OCI-LY1 (cell line): ENCODE data around the gene HSPD1.

Source experiments
- H2AFZ ChIP-seq: fragments of 200-600 bp; sonication (generic), shearing (Covaris generic); 2 replicates; pipeline ENCODE4 v1.6.0; 2014; ENCODE audit warnings: antibody characterized with exemption, mild to moderate bottlenecking, low read length
- H3F3A ChIP-seq: fragments of 200-600 bp; sonication (generic), shearing (Covaris generic); 2 replicates; pipeline ENCODE4 v1.6.0; 2014; ENCODE audit warnings: mild to moderate bottlenecking, antibody characterized with exemption, low read length, moderate library complexity; ENCODE audit not compliant: insufficient read depth
- H3K27ac ChIP-seq: fragments of 200-600 bp; sonication (generic); 2 replicates; pipeline ENCODE4 v1.5.1; 2014; ENCODE audit warnings: low read length, mixed run types, mild to moderate bottlenecking, low read depth; ENCODE audit not compliant: poor library complexity, severe bottlenecking
- H3K27me3 ChIP-seq: fragments of 200-600 bp; sonication (generic); 2 replicates; pipeline ENCODE4 v1.6.0; 2014; ENCODE audit warnings: antibody characterized with exemption, mild to moderate bottlenecking, low read length, moderate library complexity; ENCODE audit not compliant: insufficient read depth
- H3K36me3 ChIP-seq: fragments of 200-600 bp; sonication (generic); 2 replicates; pipeline ENCODE4 v1.6.1; 2014; ENCODE audit warnings: mild to moderate bottlenecking, antibody characterized with exemption, low read length, moderate library complexity, mixed read lengths; ENCODE audit not compliant: insufficient read depth
- H3K4me1 ChIP-seq: fragments of 200-600 bp; sonication (generic); 2 replicates; pipeline ENCODE4 v1.5.1; 2014; ENCODE audit warnings: mild to moderate bottlenecking, low read length, moderate library complexity; ENCODE audit not compliant: insufficient read depth, severe bottlenecking
- H3K4me2 ChIP-seq: fragments of 200-600 bp; sonication (generic), shearing (Covaris generic); 2 replicates; pipeline ENCODE4 v1.6.1; 2014; ENCODE audit warnings: low read length
- H3K4me3 ChIP-seq: fragments of 200-600 bp; sonication (generic); 2 replicates; pipeline ENCODE4 v1.5.1; 2014; ENCODE audit warnings: low read length, low read depth, mild to moderate bottlenecking, mixed read lengths; ENCODE audit not compliant: poor library complexity, severe bottlenecking
- H3K79me2 ChIP-seq: fragments of 200-600 bp; shearing (Covaris generic); 2 replicates; pipeline ENCODE4 v1.6.1; 2016; ENCODE audit warnings: mixed run types, low read length, mixed read lengths; ENCODE audit not compliant: insufficient read depth
- H3K9ac ChIP-seq: fragments of 200-600 bp; sonication (generic), shearing (Covaris generic); 2 replicates; pipeline ENCODE4 v1.6.1; 2014; ENCODE audit warnings: mild to moderate bottlenecking, low read length, mixed read lengths
- H3K9me2 ChIP-seq: fragments of 200-600 bp; sonication (generic), shearing (Covaris generic); 2 replicates; pipeline ENCODE4 v1.6.1; 2014; ENCODE audit warnings: low read depth, mild to moderate bottlenecking, low read length, mixed read lengths
- H3K9me3 ChIP-seq: fragments of 200-600 bp; shearing (Covaris generic); 2 replicates; pipeline ENCODE4 v1.6.1; 2014; ENCODE audit warnings: low read length, mixed read lengths
- H4K20me1 ChIP-seq: fragments of 200-600 bp; sonication (generic), shearing (Covaris generic); 2 replicates; pipeline ENCODE4 v1.6.0; 2016; ENCODE audit warnings: mild to moderate bottlenecking, low read length; ENCODE audit not compliant: insufficient read depth
- EZH2 ChIP-seq: fragments of 200-600 bp; sonication (generic), shearing (Covaris generic); IDR thresholded peaks from 2 replicates; pipeline ENCODE4 v1.8.0; 2017; ENCODE audit warnings: borderline replicate concordance, mixed run types, mild to moderate bottlenecking, antibody characterized with exemption, low read length, moderate library complexity, mixed read lengths
- TF ChIP-seq, protein P1 (sequence below): fragments of 200-600 bp; sonication (generic), shearing (Covaris generic); IDR thresholded peaks from 2 replicates; pipeline ENCODE4 v1.5.1; 2017; ENCODE audit warnings: mild to moderate bottlenecking, antibody characterized with exemption, low read length, moderate library complexity, mixed read lengths

The HSPD1 gene

DNA sequence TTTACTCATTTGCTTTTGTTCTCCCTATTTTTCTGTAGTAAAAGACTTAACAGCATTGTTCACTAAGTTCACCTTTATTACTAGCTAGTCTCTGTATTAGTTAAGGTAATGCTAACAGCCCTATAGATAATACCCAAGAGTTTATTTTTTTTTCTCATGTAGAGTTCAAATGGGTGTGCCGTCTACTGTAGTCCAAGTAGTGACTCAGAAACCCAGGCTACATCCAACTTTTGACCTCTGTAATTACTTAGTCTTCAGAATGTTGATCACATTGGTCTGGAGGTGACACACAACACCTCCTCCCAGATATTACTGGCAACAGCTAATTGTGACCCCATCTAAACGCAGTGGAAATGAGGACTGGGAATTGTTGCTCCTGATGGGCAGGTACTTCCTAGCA lies 38.6 kb downstream of the HSPD1 start:
- Histone ChIP-seq H3K79me2 (peaks cover 27% of the 10 kb centered on the region), H4K20me1 (no peaks in the 10 kb centered on the region), H3K4me3 (no peak overlapping the region), H2AFZ (no peak overlapping the region), H3F3A (no peaks in the 10 kb centered on the region), H3K9me3 (no peaks in the 10 kb centered on the region), H3K36me3 (peaks cover 30% of the 10 kb centered on the region), H3K4me2 (no peak overlapping the region), H3K27ac (no peak overlapping the region), H3K9me2 (no peaks in the 10 kb centered on the region), H3K27me3 (no peaks in the 10 kb centered on the region), H3K9ac (no peak overlapping the region), H3K4me1 (no peaks in the 10 kb centered on the region)
- no peak for TF ChIP-seq EZH2
- TF ChIP-seq, protein P1, sequence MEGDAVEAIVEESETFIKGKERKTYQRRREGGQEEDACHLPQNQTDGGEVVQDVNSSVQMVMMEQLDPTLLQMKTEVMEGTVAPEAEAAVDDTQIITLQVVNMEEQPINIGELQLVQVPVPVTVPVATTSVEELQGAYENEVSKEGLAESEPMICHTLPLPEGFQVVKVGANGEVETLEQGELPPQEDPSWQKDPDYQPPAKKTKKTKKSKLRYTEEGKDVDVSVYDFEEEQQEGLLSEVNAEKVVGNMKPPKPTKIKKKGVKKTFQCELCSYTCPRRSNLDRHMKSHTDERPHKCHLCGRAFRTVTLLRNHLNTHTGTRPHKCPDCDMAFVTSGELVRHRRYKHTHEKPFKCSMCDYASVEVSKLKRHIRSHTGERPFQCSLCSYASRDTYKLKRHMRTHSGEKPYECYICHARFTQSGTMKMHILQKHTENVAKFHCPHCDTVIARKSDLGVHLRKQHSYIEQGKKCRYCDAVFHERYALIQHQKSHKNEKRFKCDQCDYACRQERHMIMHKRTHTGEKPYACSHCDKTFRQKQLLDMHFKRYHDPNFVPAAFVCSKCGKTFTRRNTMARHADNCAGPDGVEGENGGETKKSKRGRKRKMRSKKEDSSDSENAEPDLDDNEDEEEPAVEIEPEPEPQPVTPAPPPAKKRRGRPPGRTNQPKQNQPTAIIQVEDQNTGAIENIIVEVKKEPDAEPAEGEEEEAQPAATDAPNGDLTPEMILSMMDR: no peak

DNA sequence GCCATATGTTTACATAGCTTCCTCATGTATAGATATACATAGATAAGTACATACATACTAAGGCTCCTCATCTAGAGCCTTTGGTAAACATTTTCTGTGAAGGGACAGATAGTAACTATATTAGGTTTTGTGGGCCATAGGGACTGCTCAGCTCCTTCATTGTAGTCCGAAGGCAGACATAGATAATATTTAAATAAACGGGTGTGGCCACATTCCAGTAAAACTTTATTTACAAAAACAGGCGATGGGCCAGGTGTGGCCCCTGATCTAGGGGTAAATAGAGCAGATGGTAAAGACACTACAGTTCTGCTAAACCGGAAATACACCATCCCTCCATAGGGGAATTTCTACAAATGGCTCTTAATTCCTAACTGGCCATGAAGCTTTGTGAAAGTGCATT lies 39.0 kb downstream of the HSPD1 start:
- Histone ChIP-seq H3K9ac (no peak overlapping the region), H3K9me3 (no peaks in the 10 kb centered on the region), H3K36me3 (peaks cover 30% of the 10 kb centered on the region), H3K4me3 (no peak overlapping the region), H3K4me1 (no peaks in the 10 kb centered on the region), H3K9me2 (no peaks in the 10 kb centered on the region), H3K27me3 (no peaks in the 10 kb centered on the region), H3K27ac (no peak overlapping the region), H2AFZ (no peak overlapping the region), H4K20me1 (no peaks in the 10 kb centered on the region), H3K79me2 (peaks cover 31% of the 10 kb centered on the region), H3F3A (no peaks in the 10 kb centered on the region), H3K4me2 (no peak overlapping the region)
- TF ChIP-seq EZH2: no peak
- TF ChIP-seq, protein P1: no peak

DNA sequence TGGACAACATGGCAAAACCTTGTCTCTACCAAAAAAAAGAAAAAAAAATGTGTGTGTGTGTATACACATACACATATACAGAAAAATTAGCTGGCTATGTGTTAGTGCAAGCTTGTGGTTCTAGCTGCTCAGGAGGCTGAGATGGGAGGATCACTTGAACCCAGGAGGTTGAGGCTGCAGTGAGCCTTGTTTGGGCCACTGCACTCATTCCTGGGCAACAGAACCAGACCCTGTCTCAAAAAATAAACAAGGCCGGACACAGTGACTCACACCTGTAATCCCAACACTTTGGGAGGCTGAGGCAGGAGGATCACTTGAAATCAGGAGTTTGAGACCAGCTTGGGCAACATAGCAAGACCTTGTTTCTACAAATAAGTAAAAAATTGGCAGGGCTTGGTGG lies 44.2 kb downstream of the HSPD1 start:
- Histone ChIP-seq H3K4me2 (peak overlapping the region; percentile 69; the same call in 1 of the 2 replicates), H4K20me1 (no peaks in the 10 kb centered on the region), H3K4me3 (peak overlapping the region; percentile 82), H3K79me2 (peaks cover 50% of the 10 kb centered on the region), H3K9ac (no peak overlapping the region; the same call in 1 of the 2 replicates), H3K9me2 (no peaks in the 10 kb centered on the region), H3K4me1 (peaks cover 18% of the 10 kb centered on the region), H2AFZ (no peak overlapping the region), H3K9me3 (no peaks in the 10 kb centered on the region), H3K36me3 (peaks cover 15% of the 10 kb centered on the region), H3K27me3 (no peaks in the 10 kb centered on the region), H3F3A (no peaks in the 10 kb centered on the region), H3K27ac (no peak overlapping the region)
- TF ChIP-seq, protein P1: no peak
